COLO668 (cell line): Measurements from ENCODE around the gene CNTNAP2.
"Not testable (repeated sequence)": the region's sequence is repeated elsewhere in the genome, so short reads cannot be mapped to it uniquely, and the experiment has no call there.

Experiments
- DNase-seq: peaks from one replicate; lab custom pipeline; 2025; ENCODE audit not compliant: unreplicated experiment; lab: John Stamatoyannopoulos, UW

CNTNAP2 gene

GRCh38 chr7:147586526-147586925, 1469.9 kb downstream of the CNTNAP2 start:
- no peak for DNase-seq

GRCh38 chr7:147593271-147594057, 1476.9 kb downstream of the CNTNAP2 start:
- DNase-seq = no peak

GRCh38 chr7:147595042-147595441, 1478.4 kb downstream of the CNTNAP2 start:
- no peak for DNase-seq

GRCh38 chr7:147598687-147599086, 1482.1 kb downstream of the CNTNAP2 start:
- DNase-seq = not testable (repeated sequence)

- no peak for DNase-seq
These were observed 1488.7 kb downstream of the CNTNAP2 start for GRCh38 chr7:147605323-147605722.

GRCh38 chr7:147607157-147607800, 1490.7 kb downstream of the CNTNAP2 start:
- no peak for DNase-seq

GRCh38 chr7:147611431-147611830, 1494.8 kb downstream of the CNTNAP2 start:
- no peak for DNase-seq

- DNase-seq = no peak
These were observed 1518.7 kb downstream of the CNTNAP2 start for GRCh38 chr7:147635288-147635687.

- DNase-seq = no peak
These were observed 1520.0 kb downstream of the CNTNAP2 start for GRCh38 chr7:147636553-147636952.

GRCh38 chr7:147638566-147638965, 1522.0 kb downstream of the CNTNAP2 start:
- DNase-seq = no peak

GRCh38 chr7:147639037-147639436, 1522.4 kb downstream of the CNTNAP2 start:
- no peak for DNase-seq

- DNase-seq = no peak
These were observed 1523.2 kb downstream of the CNTNAP2 start for GRCh38 chr7:147639751-147640150.

- no peak for DNase-seq
These were observed 1524.2 kb downstream of the CNTNAP2 start for GRCh38 chr7:147640821-147641220.

GRCh38 chr7:147646568-147646967, 1530.0 kb downstream of the CNTNAP2 start:
- no peak for DNase-seq

GRCh38 chr7:147650991-147651390, 1534.4 kb downstream of the CNTNAP2 start:
- DNase-seq = no peak

- DNase-seq = no peak
These were observed 1535.0 kb downstream of the CNTNAP2 start for GRCh38 chr7:147651601-147652000.

- no peak for DNase-seq
These were observed 1536.9 kb downstream of the CNTNAP2 start for GRCh38 chr7:147653456-147653855.

GRCh38 chr7:147658392-147658967, 1541.9 kb downstream of the CNTNAP2 start:
- no peak for DNase-seq

- no peak for DNase-seq
These were observed 1542.7 kb downstream of the CNTNAP2 start for GRCh38 chr7:147659036-147659995.

- DNase-seq = no peak
These were observed 1547.9 kb downstream of the CNTNAP2 start for GRCh38 chr7:147664541-147664940.

GRCh38 chr7:147670759-147671158, 1554.2 kb downstream of the CNTNAP2 start:
- no peak for DNase-seq
